K562 (cell line): ENCODE measurements around the gene TNFRSF19. TPM values are rescaled to one million over a fixed set of nuclear protein-coding genes. Genes with fewer than 3 reads are reported as not detected.
A peak's percentile ranks its signal among the peaks of the same experiment; 100 is the strongest.

Source experiments
- ATAC-seq: fragments of 200-7000 bp; cut with Tn5 transposase; 3 replicates; pipeline ENCODE4 v1.9.1; 2020; ENCODE audit warnings: moderate library complexity
- BruUV-seq: library from RNA; stranded (reverse); fragments of 400-500 nt; replicated peaks from 2 replicates; lab custom pipeline; 2021; lab: Mats Ljungman, UMichigan
- CTCF ChIA-PET: fragments of 300-600 bp; formaldehyde crosslinking; extraction: SDS; loops from one replicate; lab custom pipeline; 2021; ENCODE audit warnings: low intra/inter-chr PET ratio; lab: Yijun Ruan, JAX
- POLR2A ChIA-PET: fragments of 300-600, 350-650 bp; sonication (Branson Sonifier 250); formaldehyde crosslinking; extraction: SDS; loops from one replicate; lab custom pipeline; 2021; ENCODE audit warnings: antibody characterized with exemption, inconsistent platforms; lab: Yijun Ruan, JAX
- DNase-seq, 4 experiments: peaks; one replicate each; pipeline versions ENCODE4 v3.0.0 to v3.0.0-alpha.2; 2011 to 2018; ENCODE audit warnings: low spot score in 3 of 4, mixed read lengths in 3 of 4; ENCODE audit errors: extremely low read depth in 1 of 4
- FAIRE-seq: peaks from 2 replicates; lab custom pipeline; 2011; peaks lifted over from hg19 to GRCh38; lab: Jason Lieb, UNC
- H2AFZ ChIP-seq: 2 replicates; pipeline ENCODE4 v1.6.0; 2011; ENCODE audit warnings: low read depth, low read length, control low read depth, inconsistent platforms
- H3K27ac ChIP-seq: fragments of 200-600 bp; 3 replicates; pipeline ENCODE4 v1.8.0; 2011; ENCODE audit warnings: low read depth, mild to moderate bottlenecking, control low read depth, inconsistent platforms, low read length, moderate library complexity, mixed read lengths; ENCODE audit errors: extremely low read depth
- H3K27me3 ChIP-seq, 2 experiments: fragments of 300-600 bp in 1 of 2; 2 replicates in 1 of 2; 3 replicates in 1 of 2; pipeline versions ENCODE4 v1.6.0 to v1.8.0; 2011; ENCODE audit warnings: inconsistent platforms in 2 of 2, low read length in 2 of 2, mild to moderate bottlenecking in 1 of 2, mixed read lengths in 1 of 2, moderate library complexity in 1 of 2; ENCODE audit not compliant: control insufficient read depth in 2 of 2, insufficient read depth in 2 of 2
- H3K36me3 ChIP-seq: fragments of 300-600 bp; 3 replicates; pipeline ENCODE4 v1.8.0; 2011; ENCODE audit warnings: mild to moderate bottlenecking, low read length, inconsistent platforms; ENCODE audit not compliant: control insufficient read depth, insufficient read depth
- H3K4me1 ChIP-seq, 2 experiments: fragments of 200-600 bp in 1 of 2; replicated peaks in 1 of 2; 2 replicates in 1 of 2; 3 replicates in 1 of 2; pipeline versions ENCODE4 v1.5.1 to v1.8.0; 2011; ENCODE audit warnings: inconsistent platforms in 2 of 2, low read length in 2 of 2, mild to moderate bottlenecking in 1 of 2, mixed read lengths in 1 of 2, moderate library complexity in 1 of 2; ENCODE audit not compliant: control insufficient read depth in 2 of 2, insufficient read depth in 2 of 2
- H3K4me2 ChIP-seq: 2 replicates; pipeline ENCODE4 v1.6.1; 2011; ENCODE audit warnings: low read length, control low read depth, inconsistent platforms, mixed read lengths; ENCODE audit not compliant: insufficient read depth
- H3K4me3 ChIP-seq: fragments of 200-600 bp; sonication (generic), shearing (Covaris generic); 2 replicates; pipeline ENCODE4 v1.5.1; 2016; ENCODE audit warnings: control low read depth, inconsistent platforms
- H3K79me2 ChIP-seq: fragments of 200-600 bp; 3 replicates; pipeline ENCODE4 v1.8.0; 2011; ENCODE audit warnings: low read length, inconsistent platforms; ENCODE audit not compliant: control insufficient read depth, insufficient read depth
- H3K9ac ChIP-seq, 2 experiments: 2 replicates each; pipeline versions ENCODE4 v1.6.0 to v1.6.1; 2011; ENCODE audit warnings: low read depth in 2 of 2, low read length in 2 of 2, control low read depth in 1 of 2, inconsistent platforms in 1 of 2, mild to moderate bottlenecking in 1 of 2, mixed read lengths in 1 of 2; ENCODE audit not compliant: insufficient read depth in 1 of 2
- H3K9me1 ChIP-seq: one replicate; pipeline ENCODE4 v1.6.0; 2011; ENCODE audit warnings: inconsistent platforms, mild to moderate bottlenecking, low read length, moderate library complexity; ENCODE audit not compliant: control insufficient read depth, insufficient read depth
- H3K9me3 ChIP-seq: replicated peaks from 2 replicates; pipeline ENCODE4 v1.5.1; 2011; ENCODE audit warnings: low read depth, low read length, inconsistent platforms; ENCODE audit not compliant: control insufficient read depth, insufficient read depth
- H4K20me1 ChIP-seq: replicated peaks from 2 replicates; pipeline ENCODE4 v1.6.1; 2011; ENCODE audit warnings: low read length, inconsistent platforms, mixed read lengths; ENCODE audit not compliant: control insufficient read depth, insufficient read depth
- CTCF ChIP-seq, 3 experiments: IDR thresholded peaks in 2 of 3; conservative IDR thresholded peaks in 1 of 3; 2 replicates each; pipeline ENCODE4 v1.5.1; 2011 to 2012; ENCODE audit warnings: low read length in 3 of 3, mild to moderate bottlenecking in 3 of 3, control low read depth in 2 of 3, improper control_type of control experiment in 1 of 3, inconsistent platforms in 1 of 3, low read depth in 1 of 3, mixed read lengths in 1 of 3, moderate library complexity in 1 of 3; ENCODE audit not compliant: insufficient read depth in 2 of 3
- EHMT2 ChIP-seq: fragments of 450-650 bp; IDR thresholded peaks from 2 replicates; pipeline ENCODE4 v1.6.1; 2018; ENCODE audit warnings: antibody characterized with exemption
- ETS1 ChIP-seq: conservative IDR thresholded peaks from 2 replicates; pipeline ENCODE4 v1.6.1; 2011; ENCODE audit warnings: low read depth, mild to moderate bottlenecking, low read length; ENCODE audit not compliant: control insufficient read depth
- FOXJ2 ChIP-seq: fragments of 200-800 bp; sonication (Bioruptor generic); IDR thresholded peaks from 2 replicates; pipeline ENCODE4 v1.6.1; 2016; ENCODE audit warnings: missing genetic modification characterization, missing compliant biosample characterization
- POLR2H ChIP-seq: IDR thresholded peaks from 2 replicates; pipeline ENCODE4 v1.6.1; 2016; ENCODE audit warnings: missing genetic modification characterization, low read depth, mild to moderate bottlenecking, control low read depth, missing compliant biosample characterization, moderate library complexity
- SIN3B ChIP-seq: fragments of 450-650 bp; IDR thresholded peaks from 2 replicates; pipeline ENCODE4 v1.6.1; 2017; ENCODE audit warnings: low read depth, mild to moderate bottlenecking, moderate library complexity
- ZNF165 ChIP-seq: fragments of 250-450 bp; sonication (Bioruptor Pico); IDR thresholded peaks from 2 replicates; pipeline ENCODE4 v1.4.0; 2020; ENCODE audit warnings: borderline replicate concordance
- ZNF449 ChIP-seq: fragments of 250-450 bp; sonication (Bioruptor Pico); IDR thresholded peaks from 2 replicates; pipeline ENCODE4 v1.8.0; 2022; ENCODE audit warnings: moderate library complexity, mild to moderate bottlenecking, inconsistent platforms
- ZNF707 ChIP-seq: fragments of 250-450 bp; sonication (Bioruptor Pico); conservative IDR thresholded peaks from 2 replicates; pipeline ENCODE4 v1.8.0; 2022; ENCODE audit warnings: inconsistent platforms, mild to moderate bottlenecking, moderate library complexity
- WGBS: fragments of 100-300 bp; shearing (Covaris generic); methylation state at CpG from one replicate; pipeline ENCODE4 v1.1.6; 2016; ENCODE audit warnings: low coverage, mixed read lengths; ENCODE audit not compliant: insufficient coverage; ENCODE audit errors: missing lambda C conversion rate; 5-methylcytosine and 5-hydroxymethylcytosine counted together
- in situ Hi-C: fragments of 300-500 bp; cut with MboI; formaldehyde crosslinking; loops from 4 replicates; pipeline ENCODE4 v1.15.0; 2018; ENCODE audit warnings: inconsistent platforms, mixed read lengths
- intact Hi-C: fragments of 100-400 bp; cut with micrococcal nuclease; formaldehyde crosslinking; loops from 2 replicates; pipeline ENCODE4 v1.14.2; 2022
- polyA plus RNA-seq, 8 experiments: library from polyadenylated mRNA; depleted of rRNA in 4 of 8; stranded (reverse) in 5 of 8; unstranded in 3 of 8; fragments of >200 nt; fragmentation: Nextera tagmentation in 2 of 8; fragmentation: Illumina TruSeq in 1 of 8; extraction: Ambion mirVana in 2 of 8; extraction: Trizol in 1 of 8; gene quantifications; 2 replicates each; pipeline versions ENCODE4 v1.2.1 to v1.2.3, GENCODE V29; 2011 to 2014; ENCODE audit warnings: inconsistent platforms in 1 of 8, missing spikeins in 1 of 8
- total RNA-seq, 7 experiments: library from RNA; depleted of rRNA in 6 of 7; stranded (reverse); fragments of >200 nt in 6 of 7; fragmentation: Illumina TruSeq in 2 of 7; extraction: Trizol in 2 of 7; gene quantifications; 2 replicates each; pipeline versions ENCODE4 v1.2.1 to v1.2.3, GENCODE V29; 2011 to 2021; ENCODE audit warnings: low replicate concordance in 1 of 7

The TNFRSF19 gene
- total and polyA plus RNA-seq, 9 of the 15 experiments (the other 6 are each of a cell fraction or from before 2014, with no cell fraction given): 0.01 to 0.07 TPM; not detected in 7

- DNase-seq (no peak), ATAC-seq (no peak), FAIRE-seq (no peak)
- no TSS peak for BruUV-seq
- Histone ChIP-seq H3K27me3 (peaks cover 2 to 5% of the 10 kb centered on the region in 2 experiments; a peak in 2 of 5 replicates), H3K79me2 (no peaks in the 10 kb centered on the region), H3K9me1 (no peaks in the 10 kb centered on the region), H3K36me3 (no peaks in the 10 kb centered on the region), H3K9ac (no peak overlapping the region), H3K4me1 (no peaks in the 10 kb centered on the region), H3K9me3 (no peaks in the 10 kb centered on the region), H2AFZ (no peak overlapping the region), H3K27ac (no peak overlapping the region), H3K4me2 (no peak overlapping the region), H4K20me1 (no peaks in the 10 kb centered on the region), H3K4me3 (no peak overlapping the region)
- in situ Hi-C loops (no loop called here), intact Hi-C loops (no loop called here)
- 0% methylated on average over 8 of the region's 8 CpGs for WGBS
- ChIA-PET POLR2A (no interaction called here), CTCF (no interaction called here)
- TF ChIP-seq EHMT2: no peak
- no peak for TF ChIP-seq ZNF707 (CRISPR knock-in tag)
Measured at GRCh38 chr13:23666582-23666981, 96.4 kb downstream of the TNFRSF19 start.

GRCh38 chr13:23667750-23668149, 97.5 kb downstream of the TNFRSF19 start:
- DNase-seq (peak in 1 of 4 experiments; percentile 7), ATAC-seq (0 out of 3 replicates have a peak, but pooled peaks have one; percentile 32), FAIRE-seq (no peak)
- no peak overlapping the region for H2AFZ ChIP-seq
- POLR2A ChIA-PET: no interaction called here
- no peak for TF ChIP-seq ETS1
- TF ChIP-seq CTCF (IDR thresholded peaks at IDR 0.05 in 2 of 3, conservative IDR thresholded peaks at IDR 0.05 in 1 of 3; ENCODE audit: insufficient read depth in 2 of 3, low read depth in 1 of 3, low read length in 3 of 3): peak; percentile 11 to 14 (median 12); a peak in 1 of 6 replicates
- no peak for TF ChIP-seq FOXJ2
- no peak for TF ChIP-seq SIN3B
- TF ChIP-seq ZNF449 (CRISPR knock-in tag): no peak
- TF ChIP-seq POLR2H: no peak
- no peak for TF ChIP-seq ZNF165
- intact Hi-C loops: no loop called here
- no peak overlapping the region for H3K27ac ChIP-seq
- no peaks in the 10 kb centered on the region for H3K36me3 ChIP-seq
- CTCF ChIA-PET: no interaction called here
- no peak overlapping the region for H3K4me3 ChIP-seq
- H3K4me2 ChIP-seq: no peak overlapping the region
- no peaks in the 10 kb centered on the region for H3K79me2 ChIP-seq
- no peaks in the 10 kb centered on the region for H3K4me1 ChIP-seq
- no peaks in the 10 kb centered on the region for H3K9me3 ChIP-seq
- H3K27me3 ChIP-seq: peaks cover 2 to 5% of the 10 kb centered on the region in 2 experiments; a peak in 2 of 5 replicates
- no peaks in the 10 kb centered on the region for H4K20me1 ChIP-seq
- 0% methylated on average over 6 of the region's 6 CpGs for WGBS
- H3K9me1 ChIP-seq: no peaks in the 10 kb centered on the region
- BruUV-seq: no TSS peak
- in situ Hi-C loops: no loop called here
- no peak overlapping the region for H3K9ac ChIP-seq
